Thoracic aorta (tissue), 2 donors: ENCODE measurements around the gene BATF2. TPM values are rescaled to one million over a fixed set of nuclear protein-coding genes. Genes with fewer than 3 reads are reported as not detected.

Source experiments
- ATAC-seq: fragments of 150-250 bp; one replicate; pipeline ENCODE4 v1.8.0; 2017; ENCODE audit warnings: low read depth; ENCODE audit not compliant: insufficient number of reproducible peaks, low FRiP score
- DNase-seq: peaks from one replicate; pipeline ENCODE4 v3.0.0-alpha.2; 2020; ENCODE audit warnings: low spot score
- H3K27ac ChIP-seq, 2 donors: fragments of 200-600 bp; sonication (generic); 1 replicate in 1 of 2; 2 replicates in 1 of 2; pipeline ENCODE4 v1.5.1; 2016; ENCODE audit warnings: mild to moderate bottlenecking in 2 of 2, moderate library complexity in 2 of 2
- H3K27me3 ChIP-seq: fragments of 200-600 bp; sonication (generic); replicated peaks from 2 replicates; pipeline ENCODE4 v1.6.0; 2016; ENCODE audit warnings: mild to moderate bottlenecking; ENCODE audit not compliant: insufficient read depth
- H3K36me3 ChIP-seq: fragments of 200-600 bp; sonication (generic); one replicate; pipeline ENCODE4 v1.5.1; 2016
- H3K4me1 ChIP-seq, 2 donors: fragments of 200-600 bp; sonication (generic); 1 replicate in 1 of 2; 2 replicates in 1 of 2; pipeline versions ENCODE4 v1.5.1 to v1.6.0; 2016; ENCODE audit warnings: low read depth in 2 of 2, mild to moderate bottlenecking in 1 of 2; ENCODE audit not compliant: control insufficient read depth in 1 of 2
- H3K4me3 ChIP-seq: fragments of 200-600 bp; sonication (generic); 2 replicates; pipeline ENCODE4 v1.5.1; 2016; ENCODE audit warnings: mild to moderate bottlenecking
- H3K9me3 ChIP-seq: fragments of 200-600 bp; sonication (generic); 2 replicates; pipeline ENCODE4 v1.5.1; 2016
- CTCF ChIP-seq: fragments of 200-600 bp; sonication (generic); IDR thresholded peaks from one replicate; pipeline ENCODE4 v1.5.1; 2019; ENCODE audit warnings: antibody characterized with exemption
- total RNA-seq, 2 donors: library from RNA; depleted of rRNA; stranded (reverse); fragments of >200 nt; gene quantifications; one replicate each; pipeline versions ENCODE4 v1.1.0 to v1.2.3, GENCODE V29; 2016

BATF2 gene
- total RNA-seq, 2 donors from 2014 or later, result 0.92 to 2.6 TPM

- Histone ChIP-seq H3K27ac (no peak overlapping the region), H3K4me3 (no peak overlapping the region), H3K27me3 (no peaks in the 10 kb centered on the region), H3K9me3 (no peaks in the 10 kb centered on the region), H3K4me1 (peaks cover 0 to 13% of the 10 kb centered on the region in 2 donors), H3K36me3 (no peaks in the 10 kb centered on the region)
- DNase-seq (no peak), ATAC-seq (no peak)
- no peak for TF ChIP-seq CTCF
Observed at GRCh38 chr11:64967375-64967774, 29.4 kb downstream of the BATF2 start.

GRCh38 chr11:64963072-64963631 lies 33.6 kb downstream of the BATF2 start:
- no peak for TF ChIP-seq CTCF
- no peak for DNase-seq
- Histone ChIP-seq H3K36me3 (no peaks in the 10 kb centered on the region), H3K4me3 (no peak overlapping the region), H3K4me1 (no peaks in the 10 kb centered on the region), H3K9me3 (no peaks in the 10 kb centered on the region), H3K27me3 (no peaks in the 10 kb centered on the region), H3K27ac (no peak overlapping the region)
- ATAC-seq, result no peak

- Histone ChIP-seq H3K27me3 (no peaks in the 10 kb centered on the region), H3K36me3 (no peaks in the 10 kb centered on the region), H3K4me1 (no peaks in the 10 kb centered on the region), H3K4me3 (no peak overlapping the region), H3K27ac (no peak overlapping the region), H3K9me3 (no peaks in the 10 kb centered on the region)
- ATAC-seq (no peak), DNase-seq (no peak)
- no peak for TF ChIP-seq CTCF
Observed at GRCh38 chr11:64960719-64961118, 36.1 kb downstream of the BATF2 start.

GRCh38 chr11:64959498-64959897 lies 37.3 kb downstream of the BATF2 start:
- Histone ChIP-seq H3K27ac (no peak overlapping the region), H3K4me1 (no peaks in the 10 kb centered on the region), H3K27me3 (no peaks in the 10 kb centered on the region), H3K36me3 (no peaks in the 10 kb centered on the region), H3K4me3 (no peak overlapping the region), H3K9me3 (no peaks in the 10 kb centered on the region)
- DNase-seq, result no peak
- TF ChIP-seq CTCF, result no peak
- no peak for ATAC-seq

- no peak for TF ChIP-seq CTCF
- no peak for DNase-seq
- Histone ChIP-seq H3K27ac (no peak overlapping the region), H3K4me3 (no peak overlapping the region), H3K27me3 (no peaks in the 10 kb centered on the region), H3K9me3 (no peaks in the 10 kb centered on the region), H3K36me3 (no peaks in the 10 kb centered on the region), H3K4me1 (no peaks in the 10 kb centered on the region)
- no peak for ATAC-seq
Observed at GRCh38 chr11:64954201-64954600, 42.6 kb downstream of the BATF2 start.
